HG03045 (cell line): Measurements from ENCODE around the gene PHF12.
"Not testable (repeated sequence)": the region's sequence is repeated elsewhere in the genome, so short reads cannot be mapped to it uniquely, and the experiment has no call there.

Source experiments
- ATAC-seq: cut with Tn5 transposase; IDR thresholded peaks from one replicate; pipeline ENCODE4 v1.9.1; 2021; ENCODE audit warnings: mild to moderate bottlenecking, moderate library complexity; ENCODE audit not compliant: unreplicated experiment

The PHF12 gene

GRCh38 chr17:28888832-28889231 lies 62.5 kb downstream of the PHF12 start:
- no peak for ATAC-seq

DNA sequence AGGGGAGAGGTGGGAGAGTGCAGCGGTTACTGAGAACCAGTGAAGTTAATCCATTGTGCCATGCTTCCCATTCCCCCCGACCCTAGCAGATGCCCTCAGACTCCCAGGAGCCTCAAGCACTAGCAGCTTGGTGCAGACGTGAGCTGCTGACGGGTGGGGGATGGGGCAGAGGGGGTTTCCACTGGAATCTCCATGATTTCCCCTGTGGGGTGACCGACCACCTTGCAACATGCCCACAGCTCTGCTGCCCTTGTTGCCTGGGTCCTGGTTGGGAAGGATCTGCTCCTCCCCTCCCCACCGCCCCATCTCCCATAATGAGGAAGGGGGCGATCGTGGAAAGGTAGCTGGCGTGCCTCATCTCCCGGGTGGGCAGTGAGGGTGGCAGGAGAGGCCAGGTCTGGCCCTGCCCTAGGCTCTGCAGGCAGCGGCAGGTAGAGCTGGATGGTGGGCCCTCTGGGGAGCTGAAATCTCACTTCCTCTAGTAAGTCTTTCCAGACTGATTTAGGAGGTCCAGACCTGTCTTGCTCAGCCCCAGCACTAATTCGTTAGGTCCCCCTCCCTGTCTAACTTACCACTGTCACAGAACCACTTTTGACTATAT lies 63.3 kb downstream of the PHF12 start:
- ATAC-seq = no peak

DNA sequence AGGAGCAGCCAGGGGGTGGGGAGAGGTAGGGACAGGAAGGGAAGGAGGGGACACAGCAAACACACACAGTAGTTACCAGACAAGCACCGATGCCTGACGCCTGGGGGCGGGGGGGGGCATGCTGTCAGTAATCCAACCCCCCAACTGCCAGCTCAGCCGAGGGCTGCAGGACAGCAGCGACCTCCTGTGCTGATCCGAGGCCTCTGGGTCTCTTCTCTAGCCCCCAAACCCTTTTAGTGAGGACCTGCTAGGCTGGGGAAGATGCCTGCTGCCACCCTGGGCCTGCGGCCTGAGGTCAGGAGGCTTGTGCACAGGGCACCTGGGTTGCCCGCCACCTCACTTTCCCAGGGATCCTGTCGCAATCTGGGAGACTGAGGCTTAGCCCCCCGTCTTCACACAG lies 65.4 kb downstream of the PHF12 start:
- no peak for ATAC-seq

- ATAC-seq = no peak
These were observed 66.0 kb downstream of the PHF12 start for GRCh38 chr17:28885363-28885762.

DNA sequence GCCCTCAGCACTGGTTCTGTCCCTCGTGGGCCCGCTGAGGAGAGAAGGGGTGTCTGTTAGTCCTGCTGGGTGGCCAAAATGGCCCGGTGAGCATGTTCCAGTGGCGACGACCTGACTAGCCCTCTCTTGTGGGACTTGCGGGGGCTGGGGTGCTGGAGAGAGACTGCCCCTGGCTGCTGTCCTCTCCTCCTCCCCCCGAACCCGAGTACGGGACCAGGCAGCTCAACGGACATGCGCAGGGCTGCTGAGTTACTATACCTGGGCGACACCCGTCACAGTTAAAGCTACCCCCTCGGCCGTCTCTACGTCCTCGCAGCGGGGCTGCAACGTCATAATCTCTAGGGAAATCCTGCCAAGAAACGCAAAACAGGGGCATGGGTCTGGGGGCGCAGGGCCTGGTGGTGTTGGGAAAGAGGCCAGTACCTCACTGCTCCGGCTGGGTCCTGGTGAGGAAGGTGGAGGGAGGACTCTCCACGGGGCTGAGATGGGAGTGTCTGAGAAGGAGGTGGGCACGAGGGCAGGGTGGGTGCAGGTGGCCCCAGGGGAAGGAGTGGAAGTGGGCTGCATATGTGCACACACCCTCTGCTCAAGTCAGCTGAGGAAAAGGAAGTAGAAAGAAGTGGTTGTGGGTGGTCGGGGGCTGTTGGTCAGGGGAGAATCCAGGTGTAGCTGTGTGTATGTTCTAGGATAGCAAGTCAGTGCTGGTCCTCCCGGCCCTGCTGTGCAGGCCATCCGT lies 67.2 kb downstream of the PHF12 start:
- no peak for ATAC-seq

DNA sequence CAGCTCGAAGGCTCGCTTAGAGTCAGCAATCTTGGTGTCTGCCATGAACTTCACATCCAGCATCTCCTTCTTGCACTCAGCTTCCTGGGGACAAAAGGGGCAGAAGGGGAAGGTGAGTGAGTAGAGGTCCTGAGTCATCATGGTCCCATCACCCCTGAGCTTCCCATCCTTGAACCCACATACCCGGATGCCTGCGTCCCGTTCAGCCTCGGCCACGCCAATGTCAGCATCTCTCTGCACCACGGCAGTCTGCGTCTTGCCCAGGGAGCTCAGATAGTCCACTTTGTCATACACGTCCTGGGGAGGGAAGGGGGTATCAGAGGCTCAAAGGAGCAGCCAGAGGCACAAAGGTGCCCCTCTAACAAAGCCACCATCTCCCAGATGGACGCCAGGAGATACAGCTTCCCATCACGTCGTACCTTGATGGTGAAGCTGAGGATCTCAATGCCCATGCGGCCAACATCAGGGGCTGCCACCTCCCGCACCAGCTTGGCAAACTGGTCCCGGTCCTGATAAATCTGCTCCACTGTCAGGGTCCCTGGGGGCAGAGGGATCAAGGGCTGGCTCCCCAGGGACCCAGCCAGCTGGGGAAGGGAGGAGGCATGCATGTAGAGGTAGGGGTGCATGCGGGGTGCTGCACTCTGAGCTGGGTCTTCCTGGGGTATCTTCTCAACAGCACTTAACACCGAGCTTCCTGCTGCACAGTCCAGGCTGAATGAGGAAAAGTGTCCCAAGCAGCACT lies 69.0 kb downstream of the PHF12 start:
- no peak for ATAC-seq

DNA sequence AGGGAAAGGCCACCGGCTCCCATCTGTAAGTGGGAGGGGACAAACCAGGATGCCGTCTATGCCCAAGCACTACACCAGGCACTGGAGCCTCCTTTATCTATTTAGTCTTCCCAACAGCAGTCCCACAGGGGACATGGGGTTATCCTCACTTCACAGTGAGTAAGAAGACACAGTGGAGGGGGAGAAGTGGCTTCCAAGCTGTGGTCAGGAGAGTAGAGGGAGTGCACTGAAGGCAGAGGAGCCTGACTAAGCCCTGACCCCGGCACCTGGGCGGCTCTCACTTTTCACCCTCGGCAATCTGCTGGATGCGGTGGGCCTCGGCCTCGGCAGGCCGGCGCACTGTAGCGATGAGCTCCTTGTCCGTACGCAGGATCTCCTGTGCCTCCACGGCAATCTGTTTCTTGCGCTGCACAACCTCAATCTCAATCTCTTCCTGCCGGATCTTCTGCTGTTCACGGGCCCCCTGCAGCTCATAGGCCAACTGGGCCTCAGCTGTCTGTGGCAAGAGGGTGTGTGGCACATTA lies 69.7 kb downstream of the PHF12 start:
- no peak for ATAC-seq

DNA sequence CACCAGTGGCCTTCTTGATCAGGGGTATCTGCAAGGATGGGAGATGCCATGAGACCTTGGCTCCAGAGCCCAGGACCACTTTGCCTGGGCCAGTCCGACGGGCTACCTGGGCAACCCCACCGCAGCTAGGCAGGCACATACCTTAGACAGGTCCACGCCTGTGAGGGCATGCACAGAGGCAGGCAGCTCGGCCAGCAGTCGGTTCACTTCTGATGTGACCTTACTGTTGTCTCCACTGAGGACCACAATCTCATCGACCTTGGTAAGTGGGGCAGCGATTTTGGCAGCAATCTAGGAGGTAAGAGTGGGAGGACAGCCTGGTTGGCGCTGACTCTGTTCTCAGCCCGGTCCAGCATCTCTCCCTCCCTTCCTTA lies 70.8 kb downstream of the PHF12 start:
- ATAC-seq = no peak

GRCh38 chr17:28879886-28880571 lies 71.3 kb downstream of the PHF12 start:
- ATAC-seq = no peak

DNA sequence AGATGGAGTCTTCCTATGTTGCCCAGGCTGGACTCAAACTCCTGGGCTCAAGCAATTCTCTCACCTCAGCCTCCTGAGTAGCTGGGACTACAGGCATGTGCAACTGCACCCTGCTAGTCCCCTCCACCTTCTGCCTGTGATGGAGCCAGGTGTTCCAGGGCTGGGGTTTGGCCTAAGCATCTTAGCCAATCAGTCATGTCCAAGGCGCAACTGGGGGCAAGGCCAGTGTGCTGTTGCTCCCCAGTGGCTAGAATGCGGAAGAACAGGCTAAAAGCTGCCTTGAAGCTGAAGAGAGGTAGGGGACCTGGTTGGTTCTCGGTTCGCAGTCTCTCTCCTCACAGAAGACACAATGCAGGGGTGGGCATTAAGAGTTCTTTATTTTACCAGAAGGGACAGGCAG lies 72.3 kb downstream of the PHF12 start:
- ATAC-seq = no peak

DNA sequence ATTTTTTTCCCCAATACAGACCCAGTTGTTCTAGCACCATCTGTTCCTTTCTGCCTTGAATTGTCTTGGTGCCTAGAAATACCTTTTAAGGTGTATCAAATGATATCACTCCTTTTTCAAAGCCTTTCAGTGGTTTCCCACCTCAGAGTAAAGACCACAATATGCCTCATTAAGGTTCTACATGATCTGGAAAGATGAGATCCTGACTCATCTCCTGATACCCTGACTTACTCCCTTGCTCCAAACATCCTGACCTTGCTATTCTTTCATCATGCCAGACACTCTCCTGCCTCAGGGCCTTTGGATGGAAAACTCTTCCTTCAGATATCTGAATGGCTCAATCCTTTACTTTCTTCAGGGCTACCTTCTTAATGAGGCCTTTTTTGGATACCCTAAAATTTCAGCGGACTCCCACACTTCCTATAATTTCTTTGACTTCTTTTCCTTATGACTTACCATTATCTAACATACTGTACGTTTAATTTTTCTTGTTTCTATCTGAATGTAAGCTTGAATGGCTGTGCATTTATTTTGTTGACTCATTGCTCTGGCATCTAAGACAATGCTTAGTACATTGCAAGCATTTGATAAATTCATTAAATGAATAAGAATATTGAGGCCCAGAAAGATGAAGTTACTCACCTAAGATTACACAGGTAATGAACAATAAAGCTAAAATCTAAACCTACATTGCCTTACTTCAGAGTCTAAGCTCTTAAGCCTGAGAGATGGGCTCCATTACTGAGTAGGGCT lies 73.0 kb downstream of the PHF12 start:
- ATAC-seq = no peak

DNA sequence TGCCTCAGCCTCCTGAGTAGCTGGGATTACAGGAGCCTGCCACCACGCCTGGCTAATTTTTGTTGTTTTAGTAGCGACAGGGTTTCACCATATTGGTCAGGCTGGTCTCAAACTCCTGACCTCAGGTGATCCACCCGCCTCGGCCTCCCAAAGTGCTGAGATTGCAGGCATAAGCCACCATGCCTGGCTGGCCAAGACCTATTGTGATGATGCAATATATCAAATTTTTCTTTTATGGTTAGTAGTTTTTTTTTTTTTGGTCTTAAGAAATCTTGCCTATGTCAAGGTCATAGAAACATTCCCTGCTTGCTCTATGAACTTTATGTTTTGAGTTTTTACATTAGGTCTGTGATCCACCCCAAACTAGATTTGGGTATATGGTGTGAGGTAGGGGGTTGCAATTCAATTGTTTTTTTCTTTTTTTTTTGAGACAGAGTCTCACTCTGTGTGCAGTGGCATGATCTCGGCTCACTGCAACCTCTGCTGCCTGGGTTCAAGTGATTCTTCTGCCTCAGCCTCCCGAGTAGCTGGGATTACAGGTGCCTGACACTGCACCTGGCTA lies 74.1 kb downstream of the PHF12 start:
- ATAC-seq = not testable (repeated sequence)

DNA sequence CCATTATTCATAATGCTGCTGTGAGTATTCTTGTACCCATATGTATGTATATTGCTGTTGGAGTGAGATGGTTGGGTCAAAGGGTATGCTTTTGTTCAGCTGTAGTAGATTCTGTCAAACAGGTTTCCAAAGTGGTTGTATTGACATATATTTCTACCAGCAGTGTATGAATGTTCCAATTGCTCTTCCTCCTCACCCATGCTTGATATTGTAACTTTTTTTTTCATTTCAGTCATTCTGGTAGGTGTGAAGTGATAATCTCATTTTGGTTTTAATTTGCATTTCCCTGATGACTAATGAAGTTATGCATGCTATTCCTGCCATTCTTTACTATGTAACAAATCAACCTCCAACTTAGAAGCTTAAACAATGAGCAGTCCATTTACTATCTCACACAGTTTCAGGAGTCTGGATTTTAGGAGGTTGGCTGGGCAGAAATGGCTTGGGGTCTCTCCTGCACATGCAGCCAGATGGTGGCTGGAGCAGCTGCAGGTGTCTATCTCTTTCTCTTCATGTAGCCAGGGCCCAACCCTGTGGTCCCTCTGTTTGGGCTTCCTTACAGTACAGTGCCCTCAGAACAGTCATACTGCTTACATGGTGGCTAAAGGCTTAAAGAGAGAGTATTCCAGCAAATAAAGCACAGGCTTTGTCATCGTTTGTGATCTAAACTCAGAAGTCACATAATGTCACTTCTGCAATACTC lies 75.3 kb downstream of the PHF12 start:
- ATAC-seq = no peak

DNA sequence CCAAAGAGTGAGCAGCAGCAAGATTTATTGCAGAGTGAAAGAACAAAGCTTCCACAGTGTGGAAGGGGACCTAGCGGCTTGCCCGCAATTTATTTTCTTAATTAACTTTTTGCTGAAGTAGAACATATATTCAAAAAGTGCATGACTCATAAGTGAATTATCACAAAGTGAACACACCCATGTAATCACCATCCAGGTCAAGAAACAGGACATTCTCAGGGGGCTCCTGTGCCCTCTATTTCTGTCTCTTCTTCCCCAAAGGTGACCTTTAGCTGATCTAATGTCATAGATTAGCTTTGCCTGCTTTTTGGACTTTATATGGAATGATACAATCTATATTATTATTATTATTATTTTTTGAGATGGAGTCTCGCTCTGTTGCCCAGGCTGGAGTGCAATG lies 76.6 kb downstream of the PHF12 start:
- no peak for ATAC-seq

GRCh38 chr17:28873839-28874238 lies 77.5 kb downstream of the PHF12 start:
- ATAC-seq = no peak

- peak; percentile 57 for ATAC-seq
These were observed 80.2 kb downstream of the PHF12 start for GRCh38 chr17:28871056-28871579.

DNA sequence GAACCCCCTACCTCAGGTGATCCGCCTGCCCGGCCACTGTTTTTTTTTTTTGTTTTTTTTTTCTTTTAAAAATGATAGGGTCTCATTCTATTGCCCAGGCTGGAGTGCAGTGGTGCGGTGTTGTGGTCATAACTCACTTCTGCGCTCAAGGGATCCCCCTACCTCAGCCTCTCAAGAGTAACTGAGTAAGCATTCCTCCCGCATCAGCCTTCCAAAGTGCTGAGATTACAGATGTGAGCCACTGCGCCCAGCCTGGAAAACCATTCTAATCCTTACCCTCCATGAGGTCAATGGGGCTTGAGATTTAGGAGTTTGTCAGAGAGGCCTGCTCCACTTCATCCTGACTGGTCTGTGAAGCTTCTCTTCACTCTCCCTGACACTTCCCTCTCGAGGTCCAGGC lies 84.0 kb downstream of the PHF12 start:
- ATAC-seq = no peak

GRCh38 chr17:28865946-28866752 lies 85.2 kb downstream of the PHF12 start:
- ATAC-seq = no peak
